ENCODE measurements around the gene NFU1. TPM values are rescaled to one million over a fixed set of nuclear protein-coding genes. Genes with fewer than 3 reads are reported as not detected.
A peak's percentile ranks its signal among the peaks of the same experiment; 100 is the strongest.

The NFU1 gene
- total and polyA plus RNA-seq, 9 of the 15 experiments (the other 6 are each of a cell fraction or from before 2014, with no cell fraction given) = 33.3 to 61.8 (median 53.7) TPM

GRCh38 chr2:69436938-69437750 lies at the start of gene NFU1 (continued):
- peak; percentile 49 for TF ChIP-seq GTF2B (IDR thresholded peaks at IDR 0.05; ENCODE audit: extremely low read depth, insufficient read length)
- 0 out of 4 replicates have a peak, but pooled peaks of 1 of the 2 experiments have one; percentile 51 for TF ChIP-seq HDAC1 (IDR thresholded peaks at IDR 0.05)
- peak; percentile 70 for TF ChIP-seq ZNF407 (IDR thresholded peaks at IDR 0.05; ENCODE audit: low read depth)
- peak in 1 of 2 experiments; percentile 49; a peak in 1 of 4 replicates for TF ChIP-seq MLLT1 (IDR thresholded peaks at IDR 0.05)
- peak; percentile 73 for TF ChIP-seq NKRF (IDR thresholded peaks at IDR 0.05; ENCODE audit: borderline replicate concordance)
- TF ChIP-seq ZBTB5 (IDR thresholded peaks at IDR 0.05) = no peak
- TF ChIP-seq C11orf30 (IDR thresholded peaks at IDR 0.05; ENCODE audit: low read depth) = no peak
- no peak for TF ChIP-seq ZNF316 (IDR thresholded peaks at IDR 0.05)
- TF ChIP-seq HDAC8 (tag; IDR thresholded peaks at IDR 0.05) = no peak

Data from K562 (cell line).